Measurements from ENCODE around the gene ABI1.

The ABI1 gene

DNA sequence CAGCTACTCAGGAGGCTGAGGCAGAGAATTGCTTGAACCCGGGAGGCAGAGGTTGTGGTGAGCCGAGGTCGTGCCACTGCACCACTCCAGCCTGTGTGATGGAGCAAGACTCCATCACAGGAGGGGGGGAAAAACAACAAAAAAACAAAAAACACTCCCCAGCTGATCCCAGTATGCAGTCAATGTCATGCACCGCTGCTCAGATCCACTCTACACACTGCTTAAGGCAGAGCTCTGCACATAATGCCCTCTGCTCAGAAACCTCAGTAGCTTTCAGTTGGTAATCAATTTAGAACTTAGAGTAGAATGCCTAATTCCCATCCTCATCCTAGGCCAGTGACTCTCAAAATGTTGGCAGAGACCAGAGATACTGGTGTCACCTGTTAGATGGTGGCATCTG, 119.4 kb downstream of the ABI1 start:
- TF ChIP-seq, protein P1, sequence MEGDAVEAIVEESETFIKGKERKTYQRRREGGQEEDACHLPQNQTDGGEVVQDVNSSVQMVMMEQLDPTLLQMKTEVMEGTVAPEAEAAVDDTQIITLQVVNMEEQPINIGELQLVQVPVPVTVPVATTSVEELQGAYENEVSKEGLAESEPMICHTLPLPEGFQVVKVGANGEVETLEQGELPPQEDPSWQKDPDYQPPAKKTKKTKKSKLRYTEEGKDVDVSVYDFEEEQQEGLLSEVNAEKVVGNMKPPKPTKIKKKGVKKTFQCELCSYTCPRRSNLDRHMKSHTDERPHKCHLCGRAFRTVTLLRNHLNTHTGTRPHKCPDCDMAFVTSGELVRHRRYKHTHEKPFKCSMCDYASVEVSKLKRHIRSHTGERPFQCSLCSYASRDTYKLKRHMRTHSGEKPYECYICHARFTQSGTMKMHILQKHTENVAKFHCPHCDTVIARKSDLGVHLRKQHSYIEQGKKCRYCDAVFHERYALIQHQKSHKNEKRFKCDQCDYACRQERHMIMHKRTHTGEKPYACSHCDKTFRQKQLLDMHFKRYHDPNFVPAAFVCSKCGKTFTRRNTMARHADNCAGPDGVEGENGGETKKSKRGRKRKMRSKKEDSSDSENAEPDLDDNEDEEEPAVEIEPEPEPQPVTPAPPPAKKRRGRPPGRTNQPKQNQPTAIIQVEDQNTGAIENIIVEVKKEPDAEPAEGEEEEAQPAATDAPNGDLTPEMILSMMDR (IDR thresholded peaks at IDR 0.05; ENCODE audit: insufficient read depth, missing control alignments): no peak
- no peak for FAIRE-seq
- no peak for DNase-seq (ENCODE audit: insufficient read length, low spot score)

DNA sequence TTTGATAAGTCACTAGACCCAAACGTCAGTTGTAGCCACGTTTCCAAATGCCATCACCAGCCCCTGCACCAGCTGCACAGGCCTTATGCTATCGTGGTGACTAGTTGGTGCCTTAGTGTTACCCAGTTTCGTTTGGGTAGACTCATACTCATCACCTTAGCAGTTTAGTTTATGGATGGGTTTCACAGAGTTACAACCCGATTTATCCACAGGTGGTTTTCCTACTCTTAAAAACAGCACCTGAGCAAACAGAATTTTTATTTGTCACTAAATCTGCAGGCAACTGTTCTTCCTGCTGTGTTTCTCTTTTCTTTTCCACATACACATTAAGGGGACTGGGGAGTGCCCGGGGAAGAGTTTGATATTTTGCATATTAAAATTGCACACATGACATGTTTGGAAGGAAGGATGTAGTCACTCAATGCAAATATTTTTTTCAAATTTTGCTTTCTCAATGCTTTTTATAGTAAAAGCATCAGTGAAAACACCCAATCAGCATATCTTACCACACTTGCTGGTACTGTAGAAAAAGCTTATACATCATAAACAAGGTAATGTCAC, 121.6 kb downstream of the ABI1 start:
- TF ChIP-seq, protein P1 (IDR thresholded peaks at IDR 0.05; ENCODE audit: insufficient read depth, missing control alignments): no peak
- FAIRE-seq: no peak
- no peak for DNase-seq (ENCODE audit: insufficient read length, low spot score)

DNA sequence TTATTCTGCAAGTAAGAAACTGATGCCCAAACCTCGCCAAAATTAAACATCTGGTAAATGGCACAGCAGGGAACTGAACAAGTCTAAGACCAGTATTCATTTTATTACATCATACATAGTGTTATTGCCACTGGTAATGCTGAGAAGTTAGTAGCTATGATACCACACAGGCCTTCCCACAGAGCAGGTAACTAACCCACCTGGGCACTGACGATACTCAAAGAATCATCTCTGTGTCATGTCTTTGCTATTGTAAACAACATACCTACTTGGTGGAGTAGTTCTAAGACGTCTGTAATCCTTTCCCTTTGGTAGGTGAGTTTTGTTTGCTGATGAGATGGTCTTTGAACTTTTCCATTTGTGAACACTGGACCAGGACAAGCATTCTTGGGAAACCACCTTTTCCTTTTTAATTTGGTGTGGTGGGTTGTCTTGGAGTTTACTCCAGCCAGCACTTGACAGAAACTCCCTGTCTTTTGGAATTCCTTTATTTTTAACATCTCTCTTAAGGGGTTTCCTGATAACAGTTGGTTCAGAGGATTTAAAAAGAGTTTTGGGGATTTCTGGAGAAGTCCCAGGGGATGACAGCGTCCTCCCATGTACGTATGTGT, 122.4 kb downstream of the ABI1 start:
- TF ChIP-seq, protein P1 (IDR thresholded peaks at IDR 0.05; ENCODE audit: insufficient read depth, missing control alignments): no peak
- FAIRE-seq (no peak), DNase-seq (ENCODE audit: insufficient read length, low spot score) (no peak)

DNA sequence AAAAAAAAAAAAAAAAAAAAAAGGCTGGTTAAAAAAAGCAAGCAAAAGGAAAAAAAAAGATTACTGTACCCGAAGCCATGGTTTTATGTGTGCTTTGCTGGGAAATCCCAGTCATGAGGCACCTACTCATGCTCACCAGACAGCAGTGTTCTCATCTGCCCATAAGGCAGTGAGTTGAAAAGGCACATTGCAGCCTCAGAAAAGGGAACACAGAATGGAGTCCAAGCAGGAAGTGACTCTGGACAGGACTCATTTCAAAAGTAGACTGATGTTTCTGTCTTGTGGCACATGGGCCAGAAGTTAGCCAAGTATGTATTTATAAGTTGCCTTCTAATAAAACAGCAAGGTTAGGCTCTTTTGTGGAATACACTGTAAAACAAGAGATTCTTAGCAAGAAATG, 123.0 kb downstream of the ABI1 start:
- no peak for DNase-seq (ENCODE audit: insufficient read length, low spot score)
- FAIRE-seq: no peak
- TF ChIP-seq, protein P1 (IDR thresholded peaks at IDR 0.05; ENCODE audit: insufficient read depth, missing control alignments): no peak

DNA sequence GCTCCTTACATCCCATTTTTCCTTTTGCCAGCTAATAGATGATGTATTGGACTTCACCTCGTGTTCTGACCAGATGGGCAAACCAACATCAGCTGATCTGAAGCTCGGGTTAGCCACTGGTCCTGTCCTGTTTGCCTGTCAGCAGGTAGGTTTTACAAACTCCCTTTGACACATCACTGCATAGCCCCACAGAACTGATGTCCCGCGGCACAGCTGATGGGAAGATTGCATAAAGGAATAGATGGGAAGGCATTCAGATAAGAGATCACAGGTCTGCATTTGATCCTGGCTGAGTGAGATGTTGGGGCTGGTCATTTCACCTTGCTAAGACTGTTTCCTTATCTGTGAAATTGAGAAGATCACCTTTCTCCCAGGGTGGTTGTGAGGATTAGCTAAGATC, 125.3 kb downstream of the ABI1 start:
- DNase-seq (ENCODE audit: insufficient read length, low spot score) (no peak), FAIRE-seq (no peak)
- TF ChIP-seq, protein P1 (IDR thresholded peaks at IDR 0.05; ENCODE audit: insufficient read depth, missing control alignments): no peak

DNA sequence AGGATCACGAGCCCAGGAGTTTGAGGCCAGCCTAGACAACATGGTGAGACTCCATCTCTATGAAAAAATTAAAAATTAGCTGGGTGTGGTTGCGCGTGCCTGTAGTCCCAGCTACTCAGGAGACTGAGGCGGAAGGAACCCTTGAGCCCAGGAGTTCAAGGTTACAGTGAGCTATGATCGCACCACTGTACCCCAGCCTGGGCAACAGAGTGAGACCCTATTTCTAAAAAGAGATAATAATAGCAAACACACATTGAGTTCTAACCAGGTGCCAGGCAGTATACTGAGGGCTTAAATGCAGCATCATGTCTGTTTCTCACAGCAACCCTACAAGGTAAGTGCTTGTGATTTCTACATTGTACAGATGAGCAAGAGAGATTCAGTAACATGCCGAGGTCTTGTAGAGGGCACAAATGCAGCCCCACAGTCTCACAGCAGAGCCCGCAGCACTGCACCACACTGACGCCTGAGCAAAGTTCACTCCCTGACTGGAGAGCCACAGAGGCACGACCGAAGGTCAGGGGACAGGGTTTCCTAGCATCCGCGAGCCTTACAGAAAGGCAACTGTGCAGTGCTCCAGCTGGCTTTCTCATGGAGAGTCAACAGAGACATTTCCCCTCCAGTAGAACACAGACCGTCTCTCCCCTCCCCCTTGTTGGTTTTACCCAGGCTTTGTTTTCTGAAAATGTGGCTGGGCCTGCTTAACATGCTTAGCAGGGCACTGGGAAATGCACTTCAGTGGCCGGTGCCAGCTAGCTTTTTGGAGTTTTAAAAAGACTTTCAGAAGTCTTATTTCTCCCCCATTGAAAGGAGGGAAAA, 126.8 kb downstream of the ABI1 start:
- no peak for FAIRE-seq
- no peak for DNase-seq (ENCODE audit: insufficient read length, low spot score)
- TF ChIP-seq, protein P1 (IDR thresholded peaks at IDR 0.05; ENCODE audit: insufficient read depth, missing control alignments): no peak

DNA sequence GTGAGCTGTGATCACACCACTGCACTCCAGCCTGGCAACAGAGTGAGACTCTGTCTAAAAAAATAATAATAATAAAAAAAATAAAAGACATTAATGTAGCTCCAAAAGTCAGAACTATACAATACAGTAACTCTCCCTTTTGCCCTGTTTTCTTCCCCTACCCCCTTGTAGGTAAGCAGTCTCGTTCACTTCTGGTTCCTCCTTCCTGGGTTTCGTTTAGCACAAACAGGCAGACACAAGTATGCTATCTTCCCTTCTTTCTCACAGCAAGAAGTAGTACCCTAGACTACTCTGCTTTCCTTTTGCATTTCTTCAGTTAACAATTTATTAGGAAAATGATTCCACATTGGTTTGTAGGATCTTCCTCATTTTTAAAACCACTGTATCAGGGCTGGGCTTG, 130.2 kb downstream of the ABI1 start:
- TF ChIP-seq, protein P1 (IDR thresholded peaks at IDR 0.05; ENCODE audit: insufficient read depth, missing control alignments): no peak
- DNase-seq (ENCODE audit: insufficient read length, low spot score) (no peak), FAIRE-seq (no peak)

Data from D721Med (cell line).